K562 treated with DMSO at 1 percent for 4 hours (cell line): Measurements from ENCODE around the gene SOX15. TPM values are rescaled to one million over a fixed set of nuclear protein-coding genes. Genes with fewer than 3 reads are reported as not detected.

Experiments used
- total RNA-seq: library from RNA; unstranded; fragments of 300-600 nt; gene quantifications from 2 replicates; pipeline ENCODE4 v1.2.3, GENCODE V29; 2022; ENCODE audit not compliant: insufficient read depth

SOX15 gene
- 4.0 and 8.5 TPM in 2 replicates for total RNA-seq

DNA sequence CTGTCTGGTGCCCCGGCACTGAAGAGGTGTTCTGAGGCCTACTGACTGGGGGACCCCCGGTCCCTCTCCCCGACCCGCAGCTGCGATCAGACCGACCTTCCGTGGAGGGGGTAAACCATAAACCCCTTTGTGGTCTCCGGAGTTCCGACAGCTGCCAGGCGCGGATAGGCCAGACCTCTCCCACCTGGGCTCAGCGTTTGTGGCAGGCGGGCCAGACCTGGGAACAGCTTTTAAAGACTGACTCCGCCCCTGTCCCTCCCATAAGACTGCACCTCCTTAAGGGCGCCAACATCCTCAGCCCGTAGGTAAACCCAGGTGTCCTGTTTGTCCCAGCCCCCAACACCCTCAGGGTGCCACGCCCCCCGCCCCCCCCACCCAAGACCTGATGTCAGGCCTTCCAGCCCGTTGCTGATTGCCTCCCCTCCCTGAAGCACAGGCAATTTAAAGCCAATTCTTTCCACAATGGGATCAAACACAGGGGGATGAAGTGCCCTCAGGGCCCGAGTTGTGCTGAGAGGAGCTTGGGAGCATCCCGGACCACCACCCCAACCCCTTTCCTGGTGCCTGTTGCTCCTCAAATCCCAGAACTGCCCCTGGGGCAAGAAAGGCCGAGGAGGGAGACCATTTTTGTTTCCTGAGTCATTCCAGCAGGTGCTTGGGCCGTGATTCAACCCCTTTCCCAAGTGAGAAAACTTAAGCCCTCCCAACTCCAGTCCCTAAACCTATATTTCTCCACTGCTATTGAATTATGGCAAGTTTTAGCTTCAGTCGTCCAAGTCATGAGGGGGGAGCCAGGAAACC, at the start of gene SOX15:
Gene SOX15 (minus strand): TSS at position 204 of the 801 bp plus-strand sequence. CDS start 418 bp downstream, outside the sequence.

DNA sequence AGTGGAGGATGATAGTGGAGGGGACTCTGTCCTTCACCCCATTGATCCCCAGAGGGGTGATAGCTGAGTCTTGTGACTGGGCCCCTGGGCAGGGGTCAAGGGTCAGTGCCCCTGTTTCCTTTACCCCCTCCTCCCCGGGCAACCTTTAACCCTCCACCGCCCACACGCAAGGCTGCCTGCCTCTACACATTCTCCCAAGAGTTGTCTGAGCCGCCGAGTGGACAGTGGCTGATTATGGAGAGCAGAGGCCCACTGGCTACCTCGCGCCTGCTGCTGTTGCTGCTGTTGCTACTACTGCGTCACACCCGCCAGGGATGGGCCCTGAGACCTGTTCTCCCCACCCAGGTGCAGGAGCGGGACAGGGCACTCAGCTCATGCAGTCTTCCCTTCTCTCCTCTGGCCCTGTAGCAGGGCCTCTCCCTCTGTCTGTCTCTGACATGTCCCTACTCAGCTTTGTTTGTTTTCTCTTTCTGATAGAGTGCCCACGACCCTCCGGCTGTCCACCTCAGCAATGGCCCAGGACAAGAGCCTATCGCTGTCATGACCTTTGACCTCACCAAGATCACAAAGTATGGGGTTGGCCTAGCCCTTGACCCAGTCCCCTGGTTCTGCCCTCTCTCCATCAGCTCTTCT, 40.2 kb upstream of the SOX15 start, which contains the start of gene SHBG:
Gene SHBG (plus strand): TSS at position 197 of the 633 bp plus-strand sequence. CDS start 38 bp downstream, at position 235.

DNA sequence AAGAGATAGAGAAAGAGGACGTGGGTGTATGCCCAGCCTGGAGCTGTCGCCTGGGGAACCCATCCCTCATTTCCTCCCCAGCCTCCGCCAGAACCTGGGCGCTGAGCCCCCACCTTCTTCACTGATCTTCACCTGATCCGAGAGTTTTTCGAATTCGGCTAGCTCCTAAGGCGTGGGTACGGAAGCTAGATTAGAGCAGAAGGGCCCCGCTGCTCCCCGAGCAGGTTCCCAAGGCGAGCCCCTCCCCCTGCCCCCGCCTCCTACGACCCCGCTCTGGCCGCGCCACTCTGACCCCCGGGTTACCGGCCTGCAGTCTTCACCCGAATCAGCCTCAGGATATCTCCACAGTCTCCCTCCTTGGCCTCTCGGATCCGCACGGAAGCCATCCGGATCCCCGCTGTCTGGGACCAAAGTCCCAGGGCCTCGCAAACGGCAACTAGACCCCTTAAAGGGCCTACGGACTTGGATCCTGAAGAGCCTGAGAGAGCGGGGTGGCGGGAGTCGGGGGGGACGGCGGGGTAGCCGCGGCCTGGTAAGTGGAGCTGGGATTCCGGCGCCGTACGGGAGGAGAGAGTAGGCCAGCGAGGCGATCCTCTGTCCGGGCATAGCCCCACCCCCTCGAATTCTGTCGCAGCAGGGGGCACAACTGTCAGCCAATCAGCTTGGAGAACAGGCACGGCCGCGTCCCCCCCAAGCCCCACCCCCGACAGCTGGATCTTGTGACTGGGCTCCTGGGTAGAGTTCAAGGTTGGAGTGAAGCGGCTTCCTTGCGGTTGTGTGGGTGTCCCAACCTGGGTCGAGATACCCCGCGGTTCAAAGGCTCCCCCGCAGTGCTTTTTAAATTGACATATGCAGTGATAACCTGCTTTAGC, 37.6 kb upstream of the SOX15 start, which contains the start of gene SAT2:
Gene SAT2 (minus strand): TSS at position 572 of the 872 bp plus-strand sequence. CDS start 186 bp downstream, at position 386.

DNA sequence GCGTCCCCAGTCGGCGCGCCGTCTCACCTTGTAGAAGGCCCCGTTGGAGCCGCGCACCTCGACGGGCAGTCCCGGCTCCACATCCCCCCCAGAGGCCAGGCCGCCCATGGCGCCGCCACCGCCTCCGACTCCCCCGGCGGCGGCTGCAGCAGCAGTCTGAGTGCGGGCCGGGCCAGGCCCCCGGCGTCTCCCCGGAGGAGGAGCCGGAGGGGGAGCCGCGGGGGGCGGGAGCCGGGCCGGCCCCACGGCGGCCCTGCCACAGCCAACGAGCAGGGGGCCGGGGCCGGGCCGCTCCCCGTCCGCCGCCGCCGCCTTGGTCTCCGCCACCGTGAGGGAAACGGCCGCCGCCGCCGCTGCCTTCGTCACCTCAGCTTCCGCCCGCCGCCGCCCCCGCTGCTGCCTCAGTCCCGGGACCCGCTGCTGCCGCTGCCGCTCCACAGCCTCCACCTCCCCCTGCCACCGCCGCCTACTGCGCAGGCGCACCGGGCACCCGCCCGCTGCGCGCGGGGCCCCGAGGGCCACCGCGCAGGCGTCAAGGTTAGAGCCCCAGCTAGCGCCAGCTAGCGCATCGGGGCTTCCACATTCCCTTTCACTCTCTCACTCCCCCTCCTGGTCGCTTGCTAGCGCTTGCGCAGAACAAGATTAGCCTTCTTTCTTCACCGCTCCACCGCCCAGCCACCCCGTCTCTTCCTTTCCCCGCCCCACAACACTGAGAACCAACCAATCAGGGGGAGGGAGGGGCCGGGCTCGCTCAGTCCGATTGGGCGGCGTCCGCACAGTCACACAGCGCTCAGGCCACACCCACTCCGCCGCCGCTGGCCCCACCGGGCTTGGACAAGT, 24.8 kb upstream of the SOX15 start, which contains the start of gene FXR2:
Gene FXR2 (minus strand): TSS at position 473 of the 840 bp plus-strand sequence. CDS start 365 bp downstream, at position 108.

DNA sequence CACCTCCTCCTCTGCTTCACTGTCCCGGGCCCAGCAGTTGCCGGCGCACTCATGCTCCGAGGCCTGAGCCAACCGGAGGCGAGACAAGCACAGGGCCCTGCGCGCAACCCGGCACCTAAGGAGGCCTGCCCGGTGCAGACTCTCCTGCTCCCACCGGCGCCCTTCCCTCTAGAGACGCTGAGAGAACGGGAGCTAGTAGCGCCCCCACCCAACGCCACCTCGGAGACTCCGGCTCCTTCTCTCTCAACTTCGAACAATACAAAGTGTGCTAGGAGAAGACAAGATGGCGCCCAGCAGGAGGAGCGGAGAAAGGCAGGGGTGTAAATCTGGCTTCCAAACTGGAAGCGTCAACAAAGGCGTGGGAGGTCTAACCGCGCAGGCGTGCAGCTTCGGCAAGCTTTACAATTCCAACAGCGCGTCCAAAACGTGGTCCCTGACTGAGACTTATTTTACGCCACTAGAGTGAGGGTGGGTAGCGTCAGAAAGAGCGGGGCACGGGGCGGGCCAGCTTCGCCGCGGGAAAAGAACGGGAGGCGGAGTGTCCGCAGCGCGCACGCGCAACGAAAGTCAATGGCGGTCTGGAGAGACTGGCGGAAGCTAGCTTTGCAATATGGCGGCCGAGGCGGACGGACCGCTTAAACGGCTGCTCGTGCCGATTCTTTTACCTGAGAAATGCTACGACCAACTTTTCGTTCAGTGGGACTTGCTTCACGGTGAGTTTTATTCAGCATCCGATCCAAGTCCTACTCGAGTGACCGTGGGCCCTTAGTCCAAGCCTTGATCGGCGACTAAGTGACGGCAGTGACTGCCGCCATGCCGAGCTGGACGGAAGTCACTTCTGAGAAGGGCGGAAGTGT, 6.4 kb downstream of the SOX15 start, which contains the start of gene MPDU1:
Gene MPDU1 (plus strand): TSS at position 600 of the 857 bp plus-strand sequence. CDS start 11 bp downstream, at position 611.

DNA sequence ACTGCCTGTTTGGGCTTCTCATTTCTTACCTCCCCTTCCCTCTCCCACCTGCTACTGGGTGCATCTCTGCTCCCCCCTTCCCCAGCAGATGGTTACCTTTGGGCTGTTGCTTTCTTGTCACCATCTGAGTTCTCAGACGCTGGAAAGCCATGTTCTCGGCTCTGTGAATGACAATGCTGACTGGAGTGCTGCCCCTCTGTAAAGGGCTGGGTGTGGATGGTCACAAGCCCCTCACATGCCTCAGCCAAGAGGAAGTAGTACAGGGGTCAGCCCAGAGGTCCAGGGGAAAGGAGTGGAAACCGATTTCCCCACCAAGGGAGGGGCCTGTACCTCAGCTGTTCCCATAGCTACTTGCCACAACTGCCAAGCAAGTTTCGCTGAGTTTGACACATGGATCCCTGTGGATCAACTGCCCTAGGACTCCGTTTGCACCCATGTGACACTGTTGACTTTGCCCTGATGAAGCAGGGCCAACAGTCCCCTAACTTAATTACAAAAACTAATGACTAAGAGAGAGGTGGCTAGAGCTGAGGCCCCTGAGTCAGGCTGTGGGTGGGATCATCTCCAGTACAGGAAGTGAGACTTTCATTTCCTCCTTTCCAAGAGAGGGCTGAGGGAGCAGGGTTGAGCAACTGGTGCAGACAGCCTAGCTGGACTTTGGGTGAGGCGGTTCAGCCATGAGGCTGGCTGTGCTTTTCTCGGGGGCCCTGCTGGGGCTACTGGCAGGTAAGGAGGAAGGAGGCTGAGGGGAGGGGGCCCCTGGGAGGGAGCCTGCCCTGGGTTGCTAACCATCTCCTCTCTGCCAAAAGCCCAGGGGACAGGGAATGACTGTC, 10.7 kb downstream of the SOX15 start, which contains the start of gene CD68:
Gene CD68 (plus strand): TSS at position 638 of the 833 bp plus-strand sequence. CDS start 40 bp downstream, at position 678.

DNA sequence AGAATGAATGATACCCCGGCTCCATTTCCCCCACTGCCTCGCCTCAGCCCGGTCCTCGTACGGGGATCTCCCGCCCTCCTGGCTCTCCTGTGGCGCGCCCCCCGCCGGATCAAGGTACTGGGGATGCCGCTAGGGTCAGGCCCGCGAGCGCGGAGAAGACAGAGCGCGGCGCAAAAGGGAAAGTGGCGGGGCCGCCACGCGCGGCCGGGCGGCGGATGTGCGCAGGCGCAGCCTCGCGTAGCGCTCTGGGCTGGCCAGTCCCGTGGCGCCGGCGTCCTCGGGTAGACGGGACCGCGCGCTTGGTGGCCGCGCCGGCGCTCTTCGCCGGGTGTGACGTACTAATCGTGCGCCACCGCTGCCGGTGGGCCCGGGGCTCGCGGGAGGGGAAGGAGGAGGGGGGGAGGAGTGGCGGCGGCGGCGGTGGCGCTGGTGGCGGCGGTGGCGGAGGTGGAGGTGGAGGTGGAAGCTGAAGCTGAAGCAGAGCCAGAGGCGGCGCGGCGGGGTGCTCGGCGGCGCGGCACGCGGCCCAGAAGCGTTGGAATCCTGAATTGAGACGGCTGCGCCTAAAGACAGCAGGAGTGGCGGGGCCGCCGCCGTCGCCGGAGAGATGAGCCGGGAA, 28.2 kb downstream of the SOX15 start, which contains the start of gene SENP3:
Gene SENP3 (plus strand): TSS at position 331 of the 619 bp plus-strand sequence. CDS start 1,158 bp downstream, outside the sequence.

DNA sequence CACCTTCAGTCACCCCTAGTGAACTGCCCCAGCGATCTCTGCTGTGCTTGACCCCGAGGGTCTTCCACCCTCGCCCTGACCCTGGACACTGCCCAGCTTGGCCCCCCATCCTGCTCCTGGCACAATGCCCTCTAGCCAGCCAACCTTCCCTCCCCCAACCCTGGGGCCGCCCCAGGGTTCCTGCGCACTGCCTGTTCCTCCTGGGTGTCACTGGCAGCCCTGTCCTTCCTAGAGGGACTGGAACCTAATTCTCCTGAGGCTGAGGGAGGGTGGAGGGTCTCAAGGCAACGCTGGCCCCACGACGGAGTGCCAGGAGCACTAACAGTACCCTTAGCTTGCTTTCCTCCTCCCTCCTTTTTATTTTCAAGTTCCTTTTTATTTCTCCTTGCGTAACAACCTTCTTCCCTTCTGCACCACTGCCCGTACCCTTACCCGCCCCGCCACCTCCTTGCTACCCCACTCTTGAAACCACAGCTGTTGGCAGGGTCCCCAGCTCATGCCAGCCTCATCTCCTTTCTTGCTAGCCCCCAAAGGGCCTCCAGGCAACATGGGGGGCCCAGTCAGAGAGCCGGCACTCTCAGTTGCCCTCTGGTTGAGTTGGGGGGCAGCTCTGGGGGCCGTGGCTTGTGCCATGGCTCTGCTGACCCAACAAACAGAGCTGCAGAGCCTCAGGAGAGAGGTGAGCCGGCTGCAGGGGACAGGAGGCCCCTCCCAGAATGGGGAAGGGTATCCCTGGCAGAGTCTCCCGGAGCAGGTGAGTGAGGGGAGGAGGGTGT, 31.2 kb downstream of the SOX15 start, which contains the start of gene TNFSF13:
Gene TNFSF13 (plus strand): TSS at position 207 of the 776 bp plus-strand sequence. CDS start 290 bp downstream, at position 497.

DNA sequence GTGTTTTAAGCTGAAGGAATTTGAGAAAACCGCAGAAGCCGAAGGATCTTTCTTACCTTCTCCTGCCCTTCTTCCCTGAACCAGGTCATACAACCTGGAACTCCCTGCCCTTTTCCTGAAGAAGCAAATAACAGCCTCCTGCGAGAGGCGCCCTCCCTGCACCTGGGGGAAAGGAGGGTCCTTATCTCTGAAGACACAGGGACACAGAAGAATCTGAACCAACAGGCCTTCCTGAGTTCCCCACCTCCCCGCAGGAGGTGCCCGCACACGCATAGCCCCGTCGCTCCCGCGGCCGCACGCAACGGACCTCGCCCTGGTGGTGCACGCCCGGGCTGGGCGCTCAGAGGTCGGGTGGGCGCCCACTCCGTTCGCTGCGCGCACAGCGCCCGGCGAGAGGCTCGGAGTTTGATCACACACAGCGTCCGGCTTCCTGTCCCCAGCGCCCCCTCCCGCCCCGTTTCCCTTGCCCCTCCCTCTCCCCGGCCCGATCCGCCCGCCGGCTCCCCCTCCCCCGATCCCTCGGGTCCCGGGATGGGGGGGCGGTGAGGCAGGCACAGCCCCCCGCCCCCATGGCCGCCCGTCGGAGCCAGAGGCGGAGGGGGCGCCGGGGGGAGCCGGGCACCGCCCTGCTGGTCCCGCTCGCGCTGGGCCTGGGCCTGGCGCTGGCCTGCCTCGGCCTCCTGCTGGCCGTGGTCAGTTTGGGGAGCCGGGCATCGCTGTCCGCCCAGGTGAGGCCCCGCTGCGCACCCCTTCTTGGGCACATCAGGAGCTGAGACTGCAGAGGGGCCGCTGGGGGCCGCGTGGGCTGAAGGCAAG, 41.1 kb downstream of the SOX15 start, which contains the start of gene TNFSF12:
Gene TNFSF12 (plus strand): TSS at position 474 of the 816 bp plus-strand sequence. CDS start 96 bp downstream, at position 570.

Other genes with a start within 250 kb of the SOX15 start
- gene KCTD11, start 237.9 kb downstream of the SOX15 start, total RNA-seq, result 3.2 and 4.3 TPM in 2 replicates
- not detected in 2 replicates for gene TMEM95, start 234.9 kb downstream of the SOX15 start, total RNA-seq
- 7.3 and 8.2 TPM in 2 replicates for gene TNK1, start 209.0 kb downstream of the SOX15 start, total RNA-seq
- 7.7 and 10.7 TPM in 2 replicates for gene PLSCR3, start 195.6 kb downstream of the SOX15 start, total RNA-seq
- gene TMEM256, start 186.0 kb downstream of the SOX15 start, total RNA-seq, result 43.4 and 70.5 TPM in 2 replicates
- gene NLGN2, start 182.2 kb downstream of the SOX15 start, total RNA-seq, result 7.1 and 11.9 TPM in 2 replicates
- gene SPEM1, start 169.8 kb downstream of the SOX15 start, total RNA-seq, result not detected in 2 replicates
- not detected in 2 replicates for gene SPEM2, start 164.5 kb downstream of the SOX15 start, total RNA-seq
- gene SPEM3, start 161.2 kb downstream of the SOX15 start, total RNA-seq, result not detected in 2 replicates
- gene TMEM102, start 154.7 kb downstream of the SOX15 start, total RNA-seq, result 6.8 and 6.9 TPM in 2 replicates
- 5.7 and 9.0 TPM in 2 replicates for gene FGF11, start 150.6 kb downstream of the SOX15 start, total RNA-seq
- gene CHRNB1, start 145.0 kb downstream of the SOX15 start, total RNA-seq, result 8.1 and 9.3 TPM in 2 replicates
- gene ZBTB4, start 110.5 kb downstream of the SOX15 start, total RNA-seq, result 3.2 TPM in 2 replicates
- not detected in 2 replicates for gene SLC35G6, start 108.6 kb downstream of the SOX15 start, total RNA-seq
- gene POLR2A, start 105.7 kb downstream of the SOX15 start, total RNA-seq, result 59.8 and 69.8 TPM in 2 replicates
- 1.7 and 2.1 TPM in 2 replicates for gene TNFSF12, start 41.0 kb downstream of the SOX15 start, total RNA-seq
- gene TNFSF13, start 31.3 kb downstream of the SOX15 start, total RNA-seq, result 1.0 and 1.9 TPM in 2 replicates
- gene SENP3, start 28.2 kb downstream of the SOX15 start, total RNA-seq, result 36.6 and 40.6 TPM in 2 replicates
- 45.7 and 47.2 TPM in 2 replicates for gene CD68, start 10.5 kb downstream of the SOX15 start, total RNA-seq
- gene MPDU1, start 6.2 kb downstream of the SOX15 start, total RNA-seq, result 82.7 and 83.4 TPM in 2 replicates
- gene FXR2, start 24.8 kb upstream of the SOX15 start, total RNA-seq, result 40.7 and 49.2 TPM in 2 replicates
- 29.5 and 43.0 TPM in 2 replicates for gene SAT2, start 37.7 kb upstream of the SOX15 start, total RNA-seq
- not detected in 2 replicates for gene SHBG, start 40.0 kb upstream of the SOX15 start, total RNA-seq
- gene ATP1B2, start 60.8 kb upstream of the SOX15 start, total RNA-seq, result 2.0 and 3.5 TPM in 2 replicates
- 5.5 and 5.8 TPM in 2 replicates for gene TP53, start 97.4 kb upstream of the SOX15 start, total RNA-seq
- gene WRAP53, start 98.4 kb upstream of the SOX15 start, total RNA-seq, result 29.2 and 33.1 TPM in 2 replicates
- gene EFNB3, start 115.1 kb upstream of the SOX15 start, total RNA-seq, result not detected in 2 replicates
- gene DNAH2, start 127.7 kb upstream of the SOX15 start, total RNA-seq, result not detected in 2 replicates
- gene KDM6B, start 244.1 kb upstream of the SOX15 start, total RNA-seq, result 16.3 and 17.1 TPM in 2 replicates